AG09319 (cell line): ENCODE results near the gene RAET1L.
"Not testable (repeated sequence)": the region's sequence is repeated elsewhere in the genome, so short reads cannot be mapped to it uniquely, and the experiment has no call there.

Experiments used
- DNase-seq: peaks from one replicate; pipeline ENCODE4 v3.0.0-alpha.2; 2010; ENCODE audit warnings: low read depth; ENCODE audit errors: extremely low read depth
- TF ChIP-seq, protein P1 (sequence below): IDR thresholded peaks from 2 replicates; pipeline ENCODE4 v1.5.1; 2011; ENCODE audit warnings: low read depth, mild to moderate bottlenecking, inconsistent platforms, low read length, moderate library complexity

RAET1L gene

DNA sequence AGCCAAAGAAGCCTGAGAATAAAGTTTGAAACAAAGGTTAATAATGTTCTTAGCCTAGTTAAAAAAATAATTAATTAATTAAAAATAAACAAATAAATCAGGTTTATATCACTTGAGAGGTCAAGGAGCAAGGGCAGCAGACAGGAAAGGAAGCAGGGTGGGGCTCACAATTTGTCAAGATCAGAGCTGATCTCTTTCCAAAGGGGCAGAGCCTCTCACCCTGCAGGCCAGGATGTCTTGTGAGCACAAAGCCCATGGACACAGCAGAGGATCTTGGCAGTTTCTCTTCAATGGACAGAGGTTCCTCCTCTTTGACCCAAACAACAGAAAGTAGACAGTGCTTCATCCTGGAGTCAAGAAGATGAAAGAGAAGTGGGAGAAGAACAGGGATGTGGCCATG lies 46.7 kb downstream of the RAET1L start:
- TF ChIP-seq, protein P1, sequence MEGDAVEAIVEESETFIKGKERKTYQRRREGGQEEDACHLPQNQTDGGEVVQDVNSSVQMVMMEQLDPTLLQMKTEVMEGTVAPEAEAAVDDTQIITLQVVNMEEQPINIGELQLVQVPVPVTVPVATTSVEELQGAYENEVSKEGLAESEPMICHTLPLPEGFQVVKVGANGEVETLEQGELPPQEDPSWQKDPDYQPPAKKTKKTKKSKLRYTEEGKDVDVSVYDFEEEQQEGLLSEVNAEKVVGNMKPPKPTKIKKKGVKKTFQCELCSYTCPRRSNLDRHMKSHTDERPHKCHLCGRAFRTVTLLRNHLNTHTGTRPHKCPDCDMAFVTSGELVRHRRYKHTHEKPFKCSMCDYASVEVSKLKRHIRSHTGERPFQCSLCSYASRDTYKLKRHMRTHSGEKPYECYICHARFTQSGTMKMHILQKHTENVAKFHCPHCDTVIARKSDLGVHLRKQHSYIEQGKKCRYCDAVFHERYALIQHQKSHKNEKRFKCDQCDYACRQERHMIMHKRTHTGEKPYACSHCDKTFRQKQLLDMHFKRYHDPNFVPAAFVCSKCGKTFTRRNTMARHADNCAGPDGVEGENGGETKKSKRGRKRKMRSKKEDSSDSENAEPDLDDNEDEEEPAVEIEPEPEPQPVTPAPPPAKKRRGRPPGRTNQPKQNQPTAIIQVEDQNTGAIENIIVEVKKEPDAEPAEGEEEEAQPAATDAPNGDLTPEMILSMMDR, result no peak
- DNase-seq, result no peak

DNA sequence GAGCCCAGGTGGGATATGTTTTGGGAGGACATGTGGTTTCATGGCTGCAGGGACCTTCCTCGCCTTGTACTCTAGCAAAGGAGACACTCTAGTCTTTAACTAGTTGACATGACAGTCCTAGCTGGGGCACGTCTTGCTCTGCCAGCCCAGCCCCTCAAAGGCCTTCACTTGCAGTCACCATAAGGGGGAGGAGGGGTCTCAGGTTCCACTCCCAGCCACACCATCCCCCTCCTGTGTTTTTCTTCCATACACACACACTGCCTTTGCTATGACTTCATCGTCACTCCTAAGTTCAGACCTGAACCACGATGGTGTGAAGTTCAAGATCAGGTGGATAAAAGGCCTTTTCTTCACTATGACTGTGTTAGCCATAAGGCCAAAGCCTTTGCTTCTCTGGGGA lies 48.1 kb downstream of the RAET1L start:
- TF ChIP-seq, protein P1, result no peak
- DNase-seq, result no peak

DNA sequence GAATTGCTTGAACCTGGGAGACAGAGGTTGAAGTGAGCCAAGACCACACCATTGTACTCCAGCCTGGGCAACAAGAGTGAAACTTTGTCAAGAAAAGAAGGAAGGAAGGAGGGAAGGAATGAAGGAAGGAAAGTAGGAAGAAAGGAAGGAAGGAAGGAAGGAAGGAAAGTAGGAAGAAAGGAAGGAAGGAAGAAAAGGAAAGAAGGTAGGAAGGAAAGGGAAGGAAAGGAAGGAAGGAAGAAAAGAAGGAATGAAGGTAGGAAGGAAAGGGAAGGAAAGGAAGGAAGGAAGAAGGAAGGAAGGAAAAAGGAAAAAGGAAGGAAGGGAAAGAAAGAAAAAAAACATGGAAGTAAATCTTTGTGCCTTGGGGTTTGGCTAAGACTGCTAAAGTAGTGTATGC lies 49.9 kb downstream of the RAET1L start:
- no peak for DNase-seq

DNA sequence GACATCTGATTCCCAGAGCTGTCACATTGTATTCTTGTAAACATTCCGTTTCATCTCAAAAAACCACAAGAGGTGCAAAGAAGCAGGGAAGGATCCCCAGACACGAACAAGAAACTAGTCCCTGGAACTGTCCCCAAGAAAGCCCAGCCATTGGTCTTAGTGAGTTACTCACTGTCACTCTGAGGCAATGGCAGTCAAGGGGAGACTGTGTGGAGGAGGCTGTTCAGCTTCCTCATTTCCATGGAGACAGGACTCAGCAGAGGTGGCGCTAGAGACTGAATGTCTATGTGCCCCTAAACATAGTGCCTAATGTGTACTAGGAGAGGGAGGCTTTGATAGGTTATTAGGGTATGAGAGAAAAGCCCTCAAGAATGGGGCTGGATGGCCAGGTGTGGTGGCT lies 50.5 kb downstream of the RAET1L start:
- TF ChIP-seq, protein P1, result no peak
- no peak for DNase-seq

More for the DNA sequence above, 49.9 kb downstream of the RAET1L start:
- TF ChIP-seq, protein P1, result no peak

DNA sequence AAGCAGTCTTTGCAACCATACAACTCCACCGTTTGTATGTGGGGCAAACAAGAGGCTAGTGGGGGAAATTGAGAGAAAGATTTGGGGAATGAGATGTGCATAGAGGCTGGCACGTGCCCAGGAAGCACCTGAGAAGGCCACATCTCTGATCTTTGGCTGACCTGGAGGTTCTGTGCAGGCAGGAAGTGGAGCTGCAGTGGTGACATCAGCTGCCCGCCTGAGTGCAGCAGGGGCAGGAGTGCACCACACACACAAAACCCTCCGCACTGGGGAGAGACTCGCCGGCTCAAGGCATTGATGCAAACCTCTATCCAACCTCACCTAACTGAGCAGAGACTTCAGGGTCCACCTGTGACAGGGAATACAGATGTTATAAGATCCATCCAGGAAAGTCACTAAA lies 50.9 kb downstream of the RAET1L start:
- DNase-seq, result not testable (repeated sequence)

DNA sequence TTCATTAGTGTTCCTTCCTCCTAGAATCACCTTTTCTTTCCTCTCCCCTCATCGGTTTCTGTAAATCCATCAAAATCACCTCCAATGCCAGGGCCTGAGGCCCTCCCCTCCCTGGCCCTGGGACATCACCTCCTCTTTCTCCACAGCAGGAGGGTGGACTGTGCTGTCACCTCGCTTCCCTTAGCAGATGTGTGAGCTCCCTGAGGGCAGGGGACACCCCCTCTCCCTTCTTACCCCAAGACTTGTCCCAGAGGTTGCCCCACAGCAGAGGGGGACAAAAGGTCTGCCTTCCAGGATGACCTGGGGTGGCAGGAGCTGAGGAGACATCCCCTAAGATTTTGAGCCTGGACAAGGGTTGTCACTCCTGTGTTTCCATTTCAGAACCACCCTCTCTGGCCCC lies 55.7 kb downstream of the RAET1L start:
- no peak for DNase-seq
- TF ChIP-seq, protein P1, result no peak

DNA sequence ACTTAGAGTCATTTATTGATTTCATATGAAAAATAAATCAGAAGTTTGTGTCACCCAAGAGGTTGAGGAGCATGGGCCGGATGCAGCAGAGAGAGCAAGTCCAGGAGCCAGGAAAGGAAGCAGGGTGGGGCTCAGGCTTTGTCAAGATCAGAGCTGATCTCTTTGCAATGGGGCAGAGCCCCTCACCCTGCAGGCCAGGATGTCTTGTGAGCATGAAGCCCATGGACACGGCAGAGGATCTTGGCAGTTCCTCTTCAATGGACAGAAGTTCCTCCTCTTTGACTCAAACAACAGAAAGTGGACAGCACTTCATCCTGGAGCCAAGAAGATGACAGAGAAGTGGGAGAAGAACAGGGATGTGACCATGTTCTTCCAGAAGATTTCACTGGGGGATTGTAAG lies 56.4 kb downstream of the RAET1L start:
- not testable (repeated sequence) for DNase-seq
